Neural progenitor cell (in vitro differentiated cells): ENCODE results near the gene TCF7. TPM values are rescaled to one million over a fixed set of nuclear protein-coding genes. Genes with fewer than 3 reads are reported as not detected.
A peak's percentile ranks its signal among the peaks of the same experiment; 100 is the strongest.

ENCODE experiments used
- DNase-seq: peaks from one replicate; pipeline ENCODE4 v3.0.0-alpha.2; 2016; ENCODE audit warnings: low spot score
- H2AFZ ChIP-seq: fragments of 200-600 bp; sonication (generic); replicated peaks from 2 replicates; pipeline ENCODE4 v1.6.1; 2016; ENCODE audit warnings: antibody characterized with exemption
- H3F3A ChIP-seq: fragments of 200-600 bp; sonication (generic); 2 replicates; pipeline ENCODE4 v1.6.1; 2016; ENCODE audit warnings: antibody characterized with exemption, low read depth
- H3K27ac ChIP-seq: fragments of 200-600 bp; sonication (generic); 2 replicates; pipeline ENCODE4 v1.5.1; 2016; ENCODE audit warnings: mild to moderate bottlenecking
- H3K27me3 ChIP-seq: fragments of 200-600 bp; sonication (generic); 2 replicates; pipeline ENCODE4 v1.6.1; 2016; ENCODE audit warnings: mild to moderate bottlenecking, moderate library complexity
- H3K36me3 ChIP-seq: fragments of 200-600 bp; sonication (generic); 2 replicates; pipeline ENCODE4 v1.5.1; 2016
- H3K4me1 ChIP-seq: fragments of 200-600 bp; sonication (generic); 2 replicates; pipeline ENCODE4 v1.6.1; 2016; ENCODE audit warnings: mixed run types
- H3K4me2 ChIP-seq: fragments of 200-600 bp; sonication (generic); 2 replicates; pipeline ENCODE4 v1.6.1; 2016
- H3K4me3 ChIP-seq: fragments of 200-600 bp; sonication (generic); 2 replicates; pipeline ENCODE4 v1.5.1; 2016
- H3K79me2 ChIP-seq: fragments of 200-600 bp; sonication (generic); 2 replicates; pipeline ENCODE4 v1.6.1; 2016; ENCODE audit warnings: low read depth
- H3K9ac ChIP-seq: fragments of 200-600 bp; sonication (generic); 2 replicates; pipeline ENCODE4 v1.6.1; 2016
- H3K9me3 ChIP-seq: fragments of 200-600 bp; sonication (generic); 2 replicates; pipeline ENCODE4 v1.5.1; 2016; ENCODE audit warnings: low read depth
- H4K20me1 ChIP-seq: fragments of 200-600 bp; sonication (generic); 2 replicates; pipeline ENCODE4 v1.6.1; 2016; ENCODE audit warnings: low read depth
- H3K27ac Mint-ChIP-seq: 3 replicates; pipeline ENCODE4 v1.8.0; 2021; ENCODE audit warnings: mixed read lengths
- H3K27me3 Mint-ChIP-seq: 2 replicates; pipeline ENCODE4 v1.8.0; 2022; ENCODE audit warnings: low read depth, mild to moderate bottlenecking, inconsistent platforms, moderate library complexity, mixed read lengths; ENCODE audit not compliant: insufficient read depth
- H3K36me3 Mint-ChIP-seq: 3 replicates; pipeline ENCODE4 v1.8.0; 2021; ENCODE audit warnings: mixed read lengths
- H3K4me1 Mint-ChIP-seq: 3 replicates; pipeline ENCODE4 v1.8.0; 2021; ENCODE audit warnings: mixed read lengths
- H3K4me3 Mint-ChIP-seq: 3 replicates; pipeline ENCODE4 v1.8.0; 2021; ENCODE audit warnings: mild to moderate bottlenecking, moderate library complexity, mixed read lengths
- H3K9me3 Mint-ChIP-seq: 3 replicates; pipeline ENCODE4 v1.8.0; 2020; ENCODE audit warnings: mixed read lengths
- CTCF ChIP-seq: fragments of 200-600 bp; sonication (generic); IDR thresholded peaks from 2 replicates; pipeline ENCODE4 v1.5.1; 2017; ENCODE audit warnings: antibody characterized with exemption, mild to moderate bottlenecking
- EZH2 ChIP-seq: fragments of 200-600 bp; sonication (generic); IDR thresholded peaks from 2 replicates; pipeline ENCODE4 v1.6.1; 2017; ENCODE audit warnings: antibody characterized with exemption, mild to moderate bottlenecking, moderate library complexity
- EZH2phosphoT487 ChIP-seq: fragments of 200-600 bp; sonication (generic); IDR thresholded peaks from 2 replicates; pipeline ENCODE4 v1.6.1; 2017; ENCODE audit warnings: antibody characterized with exemption
- total RNA-seq: library from RNA; depleted of rRNA; stranded (reverse); fragments of >200 nt; gene quantifications from 2 replicates; pipeline ENCODE4 v1.2.3, GENCODE V29; 2015; ENCODE audit warnings: low replicate concordance

Gene TCF7
- total RNA-seq, 1 donor from 2014 or later = 0.73 TPM

GRCh38 chr5:134124289-134125038, 10.0 kb downstream of the TCF7 start:
- Mint-ChIP-seq H3K36me3 (peaks cover 12% of the 10 kb centered on the region), H3K9me3 (no peaks in the 10 kb centered on the region), H3K27ac (no peak overlapping the region), H3K4me3 (no peak overlapping the region), H3K27me3 (peaks cover 8% of the 10 kb centered on the region), H3K4me1 (no peaks in the 10 kb centered on the region)
- H3K27ac ChIP-seq = no peak overlapping the region
- no peaks in the 10 kb centered on the region for H3K4me1 ChIP-seq
- H2AFZ ChIP-seq = no peak overlapping the region
- no peaks in the 10 kb centered on the region for H3K27me3 ChIP-seq
- no peaks in the 10 kb centered on the region for H3K9me3 ChIP-seq
- no peaks in the 10 kb centered on the region for H3K79me2 ChIP-seq
- no peak overlapping the region for H3K4me3 ChIP-seq
- no peak overlapping the region for H3K9ac ChIP-seq
- H3K36me3 ChIP-seq = no peaks in the 10 kb centered on the region
- peaks cover 34% of the 10 kb centered on the region for H4K20me1 ChIP-seq
- TF ChIP-seq EZH2 (no peak), EZH2phosphoT487 (no peak)
- DNase-seq = no peak
- no peaks in the 10 kb centered on the region for H3F3A ChIP-seq
- H3K4me2 ChIP-seq = no peak overlapping the region

- H3K36me3 ChIP-seq = no peaks in the 10 kb centered on the region
- no peak overlapping the region for H3K27ac Mint-ChIP-seq
- no peaks in the 10 kb centered on the region for H3K79me2 ChIP-seq
- DNase-seq = no peak
- no peak overlapping the region for H3K4me2 ChIP-seq
- H3K27ac ChIP-seq = no peak overlapping the region
- TF ChIP-seq CTCF (no peak), EZH2 (no peak), EZH2phosphoT487 (no peak)
- H3K4me3 ChIP-seq = no peak overlapping the region
- no peaks in the 10 kb centered on the region for H3K4me1 ChIP-seq
- H3K4me3 Mint-ChIP-seq = no peak overlapping the region
- no peaks in the 10 kb centered on the region for H3K9me3 Mint-ChIP-seq
- no peaks in the 10 kb centered on the region for H3K27me3 ChIP-seq
- no peaks in the 10 kb centered on the region for H3K9me3 ChIP-seq
- H2AFZ ChIP-seq = no peak overlapping the region
- H4K20me1 ChIP-seq = peaks cover 42% of the 10 kb centered on the region
- no peak overlapping the region for H3K9ac ChIP-seq
- peaks cover 8% of the 10 kb centered on the region for H3K36me3 Mint-ChIP-seq
- H3F3A ChIP-seq = no peaks in the 10 kb centered on the region
- H3K4me1 Mint-ChIP-seq = no peaks in the 10 kb centered on the region
- H3K27me3 Mint-ChIP-seq = peaks cover 9% of the 10 kb centered on the region
Observed at GRCh38 chr5:134125039-134126015, 10.8 kb downstream of the TCF7 start.

GRCh38 chr5:134127376-134127861, 12.9 kb downstream of the TCF7 start:
- peak overlapping the region; percentile 83 for H3K27ac Mint-ChIP-seq
- no peaks in the 10 kb centered on the region for H3K4me1 ChIP-seq
- H3K4me3 ChIP-seq = no peak overlapping the region
- DNase-seq = no peak
- H3K9me3 Mint-ChIP-seq = no peaks in the 10 kb centered on the region
- H3K4me2 ChIP-seq = no peak overlapping the region
- H4K20me1 ChIP-seq = peaks cover 58% of the 10 kb centered on the region
- H3K27ac ChIP-seq = no peak overlapping the region
- H3K4me1 Mint-ChIP-seq = peaks cover 3% of the 10 kb centered on the region
- peaks cover 14% of the 10 kb centered on the region for H3K27me3 Mint-ChIP-seq
- no peaks in the 10 kb centered on the region for H3K79me2 ChIP-seq
- no peak overlapping the region for H3K4me3 Mint-ChIP-seq
- H3K9ac ChIP-seq = no peak overlapping the region
- H3K9me3 ChIP-seq = no peaks in the 10 kb centered on the region
- no peaks in the 10 kb centered on the region for H3K27me3 ChIP-seq
- peaks cover 4% of the 10 kb centered on the region for H3K36me3 Mint-ChIP-seq
- H2AFZ ChIP-seq = no peak overlapping the region
- no peak for TF ChIP-seq CTCF
- TF ChIP-seq EZH2phosphoT487 = no peak
- TF ChIP-seq EZH2 = no peak
- H3K36me3 ChIP-seq = no peaks in the 10 kb centered on the region
- no peaks in the 10 kb centered on the region for H3F3A ChIP-seq
